Activated CD4-positive, alpha-beta memory T cell treated with anti-CD3 and anti-CD28 coated beads for 36 hours (primary cell): Measurements from ENCODE around the gene WDR12. TPM values are rescaled to one million over a fixed set of nuclear protein-coding genes. Genes with fewer than 3 reads are reported as not detected.
A peak's percentile ranks its signal among the peaks of the same experiment; 100 is the strongest.
"Not testable (repeated sequence)": the region's sequence is repeated elsewhere in the genome, so short reads cannot be mapped to it uniquely, and the experiment has no call there.

Source experiments
- CTCF ChIA-PET: fragments of 350-600 bp; sonication (Branson Sonifier 250); formaldehyde crosslinking; loops from one replicate; lab custom pipeline; 2021; ENCODE audit warnings: antibody characterized with exemption, inconsistent platforms; lab: Charles Lee
- POLR2A ChIA-PET: fragments of 350-600 bp; sonication (Branson Sonifier 250); formaldehyde crosslinking; loops from one replicate; lab custom pipeline; 2021; ENCODE audit warnings: antibody characterized with exemption; lab: Charles Lee
- DNase-seq: peaks from one replicate; pipeline ENCODE4 v3.0.0-alpha.2; 2020
- H3K27ac Mint-ChIP-seq: one replicate; pipeline ENCODE4 v1.8.0; 2021; ENCODE audit warnings: mixed read lengths
- H3K27me3 Mint-ChIP-seq: one replicate; pipeline ENCODE4 v1.8.0; 2021; ENCODE audit warnings: mixed read lengths
- H3K36me3 Mint-ChIP-seq: one replicate; pipeline ENCODE4 v1.8.0; 2021; ENCODE audit warnings: mixed read lengths
- H3K4me1 Mint-ChIP-seq: one replicate; pipeline ENCODE4 v1.8.0; 2021; ENCODE audit warnings: low read depth, mixed read lengths
- H3K4me3 Mint-ChIP-seq: one replicate; pipeline ENCODE4 v1.8.0; 2021; ENCODE audit warnings: mild to moderate bottlenecking, mixed read lengths
- H3K9me3 Mint-ChIP-seq: one replicate; pipeline ENCODE4 v1.8.0; 2021; ENCODE audit warnings: mixed read lengths
- intact Hi-C: fragments of 100-400 bp; cut with micrococcal nuclease; formaldehyde crosslinking; loops from one replicate; pipeline ENCODE4 v1.15.1; 2023
- total RNA-seq, 2 experiments: library from RNA; stranded (reverse); gene quantifications; one replicate each; pipeline ENCODE4 v1.2.3, GENCODE V29; 2021

WDR12 gene
- total RNA-seq, 2 experiments from 2014 or later = 86.1 to 97.8 TPM

DNA sequence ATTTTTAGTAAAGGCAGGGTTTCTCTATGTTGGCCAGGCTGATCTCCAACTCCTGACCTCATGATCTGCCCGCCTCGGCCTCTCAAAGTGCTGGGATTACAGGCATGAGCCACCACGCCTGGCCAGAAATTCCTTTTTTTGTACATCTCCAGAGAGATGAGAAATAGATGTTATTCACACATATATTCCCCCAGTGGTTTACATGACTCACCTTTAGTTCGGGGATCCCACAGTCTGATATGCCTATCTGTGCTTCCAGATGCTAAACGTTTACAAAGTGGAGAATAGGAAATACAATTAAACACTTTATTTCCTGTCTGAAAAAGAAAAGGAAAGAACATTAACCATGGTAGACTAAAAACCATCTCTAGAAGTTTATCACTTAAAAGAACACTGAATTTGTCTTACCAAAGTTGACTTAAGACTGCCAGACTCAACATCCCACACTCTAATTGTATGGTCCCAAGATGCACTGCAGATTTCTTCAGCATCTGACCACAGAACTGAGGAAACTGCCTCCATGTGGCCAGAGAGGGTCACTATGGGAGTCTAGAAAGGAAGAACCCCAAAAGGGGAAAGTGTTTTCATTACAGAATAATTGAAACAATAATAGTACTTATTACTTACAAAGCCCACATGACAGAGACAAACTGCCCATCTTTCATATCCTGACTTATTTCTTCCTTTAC, 27.3 kb downstream of the WDR12 start:
- H3K27me3 Mint-ChIP-seq = no peaks in the 10 kb centered on the region
- CTCF ChIA-PET = no interaction called here
- H3K36me3 Mint-ChIP-seq = peaks cover 39% of the 10 kb centered on the region
- no peak overlapping the region for H3K27ac Mint-ChIP-seq
- DNase-seq = no peak
- intact Hi-C loops = no loop called here
- no peaks in the 10 kb centered on the region for H3K4me1 Mint-ChIP-seq
- no peaks in the 10 kb centered on the region for H3K9me3 Mint-ChIP-seq
- POLR2A ChIA-PET = no interaction called here
- no peak overlapping the region for H3K4me3 Mint-ChIP-seq

- Mint-ChIP-seq H3K9me3 (no peaks in the 10 kb centered on the region), H3K27me3 (no peaks in the 10 kb centered on the region), H3K4me3 (no peak overlapping the region), H3K27ac (no peak overlapping the region), H3K4me1 (no peaks in the 10 kb centered on the region), H3K36me3 (peaks cover 30% of the 10 kb centered on the region)
- intact Hi-C loops = no loop called here
- CTCF ChIA-PET = no interaction called here
- DNase-seq = no peak
- POLR2A ChIA-PET = no interaction called here
Measured at GRCh38 chr2:202881570-202881969, 29.9 kb downstream of the WDR12 start.

DNA sequence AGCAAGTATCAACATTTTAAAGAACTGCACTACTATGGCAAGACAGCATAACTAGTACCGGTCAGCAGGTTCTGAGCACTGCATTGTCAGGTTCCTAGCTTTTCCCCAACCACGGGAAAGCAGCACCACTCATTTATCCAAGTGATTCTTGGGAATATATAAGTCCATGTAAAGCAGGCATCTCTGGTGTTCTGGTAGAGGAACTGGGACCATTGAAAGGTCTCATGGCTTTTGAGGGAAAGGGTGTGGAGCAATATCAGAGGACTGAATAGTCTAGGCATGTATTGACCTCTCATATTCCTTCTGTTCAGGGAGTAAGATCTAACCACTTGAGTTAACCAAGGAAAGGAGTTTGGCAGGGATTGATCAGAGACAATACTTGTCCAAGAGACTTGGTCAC, 33.8 kb downstream of the WDR12 start:
- CTCF ChIA-PET = no interaction called here
- no peak for DNase-seq
- Mint-ChIP-seq H3K9me3 (no peaks in the 10 kb centered on the region), H3K27me3 (no peaks in the 10 kb centered on the region), H3K27ac (no peak overlapping the region), H3K4me1 (no peaks in the 10 kb centered on the region), H3K4me3 (no peak overlapping the region), H3K36me3 (peaks cover 9% of the 10 kb centered on the region)
- POLR2A ChIA-PET = no interaction called here
- intact Hi-C loops = no loop called here

GRCh38 chr2:202871300-202872141, 40.0 kb downstream of the WDR12 start, which contains the start of gene ICA1L:
Gene ICA1L (minus strand): TSS chr2:202871766. CDS start chr2:202829009, 42,757 bp downstream.
- CTCF ChIA-PET = interaction anchor here (0.6 to 5.1 kb wide), 11 partner anchors 9 to 944 kb away, joined by 3 to 64 read pairs (median 4); no protein-coding TSS in a partner anchor
- peak within 1 kb of the TSS; percentile 88 for H3K4me3 Mint-ChIP-seq
- peak within 1 kb of the TSS; percentile 61 for H3K27ac Mint-ChIP-seq
- H3K27me3 Mint-ChIP-seq = no peaks in the 10 kb centered on the region
- H3K9me3 Mint-ChIP-seq = no peaks in the 10 kb centered on the region
- intact Hi-C loops = loop anchor here (1.0 to 5.0 kb wide), 4 partner anchors 39 to 366 kb away; partner anchors contain the start of genes CYP20A1, FAM117B and WDR12
- peak; percentile 70 for DNase-seq
- no peaks in the 10 kb centered on the region for H3K36me3 Mint-ChIP-seq
- POLR2A ChIA-PET = interaction anchor here (1.4 to 1.6 kb wide), 2 partner anchors 39 to 236 kb away, joined by 5 read pairs; partner anchors contain the start of gene FAM117B
- peaks cover 7% of the 10 kb centered on the region for H3K4me1 Mint-ChIP-seq

DNA sequence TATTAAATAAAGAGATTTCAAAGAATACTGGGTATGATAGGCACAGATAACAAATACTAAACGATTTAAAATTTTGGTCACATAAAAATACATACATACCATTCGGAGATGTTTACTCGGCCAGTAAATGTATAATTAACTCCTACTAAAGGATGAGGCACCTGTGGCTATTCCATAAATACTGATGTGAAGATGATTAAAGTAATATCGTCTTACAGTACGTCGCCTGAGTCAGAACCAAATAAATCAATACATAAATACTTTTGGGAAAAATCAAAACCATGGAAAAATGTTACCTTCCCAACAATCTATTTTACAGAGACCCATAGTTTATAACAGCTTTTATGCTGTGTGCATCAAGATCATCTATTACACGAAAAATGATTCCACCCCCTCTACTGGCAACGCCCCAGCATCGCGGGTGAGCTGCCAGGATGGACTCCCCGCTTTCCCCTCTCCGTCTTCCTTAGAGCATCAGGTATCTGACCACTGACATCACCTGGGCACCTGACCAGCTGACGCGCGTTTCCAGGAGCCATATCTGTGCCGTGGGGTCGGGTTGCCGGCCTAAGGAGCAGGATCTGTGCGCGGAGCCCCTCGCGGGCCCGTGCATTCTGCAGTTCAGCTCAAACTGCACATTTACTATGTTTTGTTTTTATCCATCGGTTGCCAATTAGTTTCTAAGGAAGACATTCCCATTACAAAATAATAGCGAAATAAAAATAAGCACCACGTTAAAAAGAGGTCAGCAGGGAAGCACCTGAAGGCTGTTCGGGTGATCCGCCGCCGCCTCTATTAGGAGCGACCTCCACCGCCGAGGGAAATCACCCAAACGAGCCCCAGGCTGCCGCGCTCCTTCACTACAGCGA, 40.8 kb downstream of the WDR12 start:
- ChIA-PET CTCF (interaction anchor here (0.6 to 5.1 kb wide), 16 partner anchors 8 to 945 kb away, joined by 3 to 64 read pairs (median 4); no protein-coding TSS in a partner anchor), POLR2A (interaction anchor here (0.5 to 1.6 kb wide), 4 partner anchors 35 to 597 kb away, joined by 3 to 5 read pairs (median 5); partner anchors contain the start of gene FAM117B)
- Mint-ChIP-seq H3K9me3 (no peaks in the 10 kb centered on the region), H3K4me3 (peak overlapping the region; percentile 88), H3K27me3 (no peaks in the 10 kb centered on the region), H3K4me1 (peaks cover 7% of the 10 kb centered on the region), H3K36me3 (no peaks in the 10 kb centered on the region), H3K27ac (peak overlapping the region; percentile 61)
- DNase-seq = peak; percentile 81
- intact Hi-C loops = loop anchor here (1.0 to 5.0 kb wide), 6 partner anchors 39 to 367 kb away; partner anchors contain the start of genes CYP20A1, FAM117B and WDR12

DNA sequence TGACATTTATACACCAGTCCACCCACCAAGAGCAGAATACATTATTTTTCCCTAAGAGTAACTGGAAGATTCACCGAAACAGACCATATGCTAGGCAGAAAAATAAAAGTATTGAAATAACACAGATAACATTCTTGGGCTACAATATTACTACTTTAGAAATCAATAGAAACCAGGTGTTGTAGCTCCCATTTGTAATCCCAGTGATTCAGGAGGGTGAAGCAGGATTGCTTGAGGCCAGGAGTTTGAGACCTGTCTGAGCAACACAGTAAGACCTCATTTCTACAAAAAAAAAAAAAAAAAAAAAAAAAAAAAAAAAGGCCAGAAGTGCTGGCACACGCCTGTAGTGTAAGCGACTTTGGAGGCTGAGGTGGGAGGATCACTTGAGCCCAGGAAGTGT, 49.5 kb downstream of the WDR12 start:
- no peak for DNase-seq
- H3K9me3 Mint-ChIP-seq = no peaks in the 10 kb centered on the region
- no peaks in the 10 kb centered on the region for H3K36me3 Mint-ChIP-seq
- no peak overlapping the region for H3K4me3 Mint-ChIP-seq
- CTCF ChIA-PET = interaction anchor here (0.5 to 1.0 kb wide), 2 partner anchors 9 to 308 kb away, joined by 3 read pairs; no protein-coding TSS in a partner anchor
- H3K27me3 Mint-ChIP-seq = no peaks in the 10 kb centered on the region
- intact Hi-C loops = no loop called here
- POLR2A ChIA-PET = no interaction called here
- H3K27ac Mint-ChIP-seq = no peak overlapping the region
- H3K4me1 Mint-ChIP-seq = no peaks in the 10 kb centered on the region

GRCh38 chr2:202858601-202859000, 52.9 kb downstream of the WDR12 start:
- H3K27me3 Mint-ChIP-seq = no peaks in the 10 kb centered on the region
- CTCF ChIA-PET = no interaction called here
- POLR2A ChIA-PET = no interaction called here
- no peak overlapping the region for H3K27ac Mint-ChIP-seq
- H3K9me3 Mint-ChIP-seq = no peaks in the 10 kb centered on the region
- no peaks in the 10 kb centered on the region for H3K4me1 Mint-ChIP-seq
- DNase-seq = no peak
- no peak overlapping the region for H3K4me3 Mint-ChIP-seq
- intact Hi-C loops = no loop called here
- no peaks in the 10 kb centered on the region for H3K36me3 Mint-ChIP-seq

DNA sequence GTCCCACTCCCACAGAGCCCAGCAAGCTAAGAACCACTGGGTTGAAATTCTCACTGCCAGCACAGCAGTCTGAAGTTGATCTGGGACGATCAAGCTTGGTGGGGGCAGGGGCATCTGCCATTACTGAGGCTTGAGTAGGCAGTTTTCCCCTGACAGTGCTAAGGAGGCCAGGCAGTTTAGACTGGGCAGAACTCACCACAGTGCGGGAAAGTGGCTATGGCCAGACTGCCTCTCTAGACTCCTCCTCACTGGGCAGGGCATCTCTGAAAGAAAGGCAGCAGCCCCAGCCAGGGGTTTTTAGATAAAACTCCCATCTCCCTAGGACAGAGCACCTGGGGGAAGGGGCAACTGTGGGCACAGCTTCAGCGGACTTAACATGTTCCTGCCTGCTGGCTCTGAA, 62.1 kb downstream of the WDR12 start:
- CTCF ChIA-PET, H3K9me3 Mint-ChIP-seq, intact Hi-C loops: not testable (repeated sequence)

GRCh38 chr2:202848813-202849212, 62.7 kb downstream of the WDR12 start:
- ChIA-PET POLR2A (no interaction called here), CTCF (no interaction called here)
- no peak for DNase-seq
- peaks cover 4% of the 10 kb centered on the region for H3K9me3 Mint-ChIP-seq
- H3K27ac Mint-ChIP-seq = no peak overlapping the region
- no peaks in the 10 kb centered on the region for H3K27me3 Mint-ChIP-seq
- H3K4me1 Mint-ChIP-seq = no peaks in the 10 kb centered on the region
- no peaks in the 10 kb centered on the region for H3K36me3 Mint-ChIP-seq
- intact Hi-C loops = no loop called here
- no peak overlapping the region for H3K4me3 Mint-ChIP-seq

More for the DNA sequence above, 62.1 kb downstream of the WDR12 start:
- H3K4me3 Mint-ChIP-seq, H3K36me3 Mint-ChIP-seq, DNase-seq, POLR2A ChIA-PET, H3K27ac Mint-ChIP-seq, H3K4me1 Mint-ChIP-seq, H3K27me3 Mint-ChIP-seq: not testable (repeated sequence)

DNA sequence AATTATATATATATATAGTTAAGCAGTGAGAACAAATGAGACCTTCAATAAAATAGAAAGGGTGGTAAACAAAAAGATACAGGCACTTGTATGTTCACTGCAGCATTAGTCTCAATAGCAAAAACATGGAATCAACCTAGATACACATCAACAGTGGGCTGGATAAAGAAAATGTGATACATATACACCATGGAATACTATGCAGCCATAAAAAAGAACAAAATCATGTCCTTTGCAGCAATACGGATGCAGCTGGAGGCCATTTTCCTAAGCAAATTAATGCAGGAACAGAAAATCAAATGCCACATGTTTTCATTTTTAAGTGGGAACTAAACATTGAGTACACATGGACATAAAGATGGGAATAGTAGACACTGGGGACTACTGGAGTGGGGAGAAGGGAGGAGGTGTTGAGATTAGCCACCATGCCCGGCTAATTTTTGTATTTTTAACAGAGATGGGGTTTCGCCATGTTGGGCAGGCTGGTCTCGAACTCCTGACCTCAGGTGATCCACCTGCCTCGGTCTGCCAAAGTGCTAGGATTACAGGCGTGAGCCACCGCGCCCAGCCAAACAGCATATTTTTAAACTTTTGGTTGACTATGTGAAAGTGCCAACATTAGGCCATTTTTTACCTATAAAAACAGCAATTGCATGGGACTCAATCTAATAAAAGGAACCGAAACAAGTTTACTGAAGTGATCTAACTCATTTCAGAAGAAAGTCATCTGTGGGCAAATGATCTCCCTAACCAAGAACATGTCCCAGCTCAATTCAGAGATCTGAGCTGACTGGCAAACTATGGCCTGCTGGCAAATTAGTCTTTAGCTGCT, 63.6 kb downstream of the WDR12 start:
- CTCF ChIA-PET = no interaction called here
- H3K36me3 Mint-ChIP-seq = no peaks in the 10 kb centered on the region
- POLR2A ChIA-PET = no interaction called here
- no peak overlapping the region for H3K27ac Mint-ChIP-seq
- intact Hi-C loops = no loop called here
- no peak for DNase-seq
- H3K4me3 Mint-ChIP-seq = no peak overlapping the region
- peaks cover 13% of the 10 kb centered on the region for H3K9me3 Mint-ChIP-seq
- no peaks in the 10 kb centered on the region for H3K4me1 Mint-ChIP-seq
- no peaks in the 10 kb centered on the region for H3K27me3 Mint-ChIP-seq

DNA sequence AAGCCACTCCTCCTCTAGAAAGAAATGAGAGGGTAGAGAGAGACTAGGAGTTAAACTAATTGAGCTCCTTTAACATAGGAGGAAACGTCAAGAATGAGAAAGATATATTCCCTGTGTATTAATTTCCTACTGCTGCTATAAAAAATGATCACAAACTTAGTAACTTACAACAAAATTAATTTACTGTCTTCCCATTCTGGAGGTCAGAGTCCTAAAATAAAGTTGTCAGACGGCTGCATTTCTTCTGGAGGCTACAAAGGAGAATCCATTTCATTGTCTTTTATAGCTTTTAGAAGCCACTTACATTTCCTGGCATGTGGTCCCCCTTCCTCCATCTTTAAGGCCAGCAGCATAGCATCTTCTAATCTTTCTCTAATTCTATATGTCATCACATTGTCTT, 66.8 kb downstream of the WDR12 start:
- H3K27me3 Mint-ChIP-seq = no peaks in the 10 kb centered on the region
- no peak overlapping the region for H3K27ac Mint-ChIP-seq
- H3K36me3 Mint-ChIP-seq = no peaks in the 10 kb centered on the region
- CTCF ChIA-PET = interaction anchor here (0.6 to 1.4 kb wide), 4 partner anchors 10 to 545 kb away, joined by 3 to 4 read pairs (median 3); no protein-coding TSS in a partner anchor
- no peak overlapping the region for H3K4me3 Mint-ChIP-seq
- H3K4me1 Mint-ChIP-seq = no peaks in the 10 kb centered on the region
- DNase-seq = no peak
- POLR2A ChIA-PET = interaction anchor here (0.6 kb wide), 1 partner anchor 1034 kb away, joined by 4 read pairs; no protein-coding TSS in a partner anchor
- H3K9me3 Mint-ChIP-seq = peaks cover 17% of the 10 kb centered on the region
- intact Hi-C loops = no loop called here
